ENCODE results near the gene ODAD4. TPM values are rescaled to one million over a fixed set of nuclear protein-coding genes. Genes with fewer than 3 reads are reported as not detected.

The ODAD4 gene
- total and polyA plus RNA-seq, 4 donors, result 0.07 to 1.0 (median 0.23) TPM

GRCh38 chr17:41966463-41967140 is 36.2 kb downstream of the ODAD4 start, which contains the start of gene CNP:
Gene CNP, plus strand, starts transcription at chr17:41966795. Its CDS starts 90 bp downstream, at chr17:41966885.
- peaks cover 0 to 9% (median 5%) of the 10 kb centered on the region in 4 donors for H3K36me3 ChIP-seq (ENCODE audit: control insufficient read depth in 4 of 4, insufficient read depth in 3 of 4, low read depth in 1 of 4, low read length in 3 of 4)
- TF ChIP-seq ZBTB33 (IDR thresholded peaks at IDR 0.05) (peak; percentile 97), JUND (IDR thresholded peaks at IDR 0.05) (no peak), FOXA1 (IDR thresholded peaks at IDR 0.05) (no peak), EGR1 (IDR thresholded peaks at IDR 0.05; ENCODE audit: low read depth in 2 of 2) (no peak), SP1 (IDR thresholded peaks at IDR 0.05) (no peak), TAF1 (conservative IDR thresholded peaks at IDR 0.05) (peak; percentile 34), HNF4A (conservative IDR thresholded peaks at IDR 0.05) (no peak), FOXA2 (IDR thresholded peaks at IDR 0.05) (no peak), ATF3 (IDR thresholded peaks at IDR 0.05) (no peak), RXRA (IDR thresholded peaks at IDR 0.05) (no peak), HNF4G (IDR thresholded peaks at IDR 0.05) (no peak), MAX (IDR thresholded peaks at IDR 0.05) (no peak), REST (IDR thresholded peaks at IDR 0.05) (peak; percentile 10), YY1 (IDR thresholded peaks at IDR 0.05) (peak; percentile 10), GABPA (IDR thresholded peaks at IDR 0.05 in 1 of 2, conservative IDR thresholded peaks at IDR 0.05 in 1 of 2) (no peak), RAD21 (IDR thresholded peaks at IDR 0.05) (peak in 1 of 2 donors; percentile 17), NR2F2 (IDR thresholded peaks at IDR 0.05) (no peak), CTCF (IDR thresholded peaks at IDR 0.05; ENCODE audit: low read depth, low read length, missing input control) (no peak)
- H3K27ac ChIP-seq (ENCODE audit: low read depth in 1 of 2, low read length in 2 of 2), result peak within 1 kb of the TSS; percentile 87 to 88
- H3K4me1 ChIP-seq (ENCODE audit: control insufficient read depth in 4 of 4, insufficient read depth in 4 of 4, low read length in 3 of 4), result peaks cover 0 to 32% (median 22%) of the 10 kb centered on the region in 4 donors
- H3K9ac ChIP-seq (ENCODE audit: low read depth in 1 of 2, low read length in 2 of 2), result peak within 1 kb of the TSS; percentile 30 to 63
- peak within 1 kb of the TSS; percentile 89 to 94 (median 91) for H3K4me3 ChIP-seq (ENCODE audit: low read depth in 1 of 3, low read length in 3 of 3)
- WGBS, result under 1% methylated on average over 71 of the region's 71 CpGs
- no peaks in the 10 kb centered on the region for H3K9me3 ChIP-seq (ENCODE audit: control insufficient read depth in 4 of 4, low read length in 3 of 4)
- H3K27me3 ChIP-seq (ENCODE audit: control insufficient read depth in 4 of 4, insufficient read depth in 4 of 4, low read length in 3 of 4), result no peaks in the 10 kb centered on the region
- peak; percentile 86 for DNase-seq (ENCODE audit: low spot score)

All from liver (tissue), 9 donors.